OCI-LY7 (cell line): Measurements from ENCODE around the gene SPATA2L. TPM values are rescaled to one million over a fixed set of nuclear protein-coding genes. Genes with fewer than 3 reads are reported as not detected.

Experiments used
- BruUV-seq: library from RNA; stranded (reverse); fragments of 400-500 nt; replicated peaks from 2 replicates; lab custom pipeline; 2021; lab: Mats Ljungman, UMichigan
- CTCF ChIA-PET: fragments of 300-600 bp; sonication (Branson Sonifier 250); formaldehyde crosslinking; loops from one replicate; lab custom pipeline; 2022; ENCODE audit warnings: antibody characterized with exemption; ENCODE audit not compliant: unreplicated experiment; lab: Charles Lee
- POLR2A ChIA-PET: fragments of 300-600 bp; sonication (Branson Sonifier 250); formaldehyde crosslinking; loops from one replicate; lab custom pipeline; 2022; ENCODE audit warnings: antibody characterized with exemption; lab: Charles Lee
- DNase-seq: peaks from one replicate; pipeline ENCODE4 v3.0.0-alpha.2; 2015; ENCODE audit warnings: low spot score
- H2AFZ ChIP-seq: fragments of 200-600 bp; sonication (generic), shearing (Covaris generic); 2 replicates; pipeline ENCODE4 v1.6.1; 2014; ENCODE audit warnings: mild to moderate bottlenecking, antibody characterized with exemption, low read length, moderate library complexity
- H3K27ac ChIP-seq: fragments of 200-600 bp; sonication (generic); 2 replicates; pipeline ENCODE4 v1.5.1; 2014; ENCODE audit warnings: mixed run types, low read depth, mild to moderate bottlenecking, moderate library complexity, low read length, inconsistent platforms; ENCODE audit not compliant: poor library complexity, severe bottlenecking
- H3K36me3 ChIP-seq: fragments of 200-600 bp; sonication (generic); 2 replicates; pipeline ENCODE4 v1.6.1; 2014; ENCODE audit warnings: mild to moderate bottlenecking, antibody characterized with exemption, low read length, moderate library complexity, mixed read lengths; ENCODE audit not compliant: insufficient read depth
- H3K4me1 ChIP-seq: fragments of 200-600 bp; sonication (generic); 2 replicates; pipeline ENCODE4 v1.5.1; 2014; ENCODE audit warnings: mild to moderate bottlenecking, low read length; ENCODE audit not compliant: insufficient read depth, poor library complexity, severe bottlenecking
- H3K4me2 ChIP-seq: fragments of 200-600 bp; sonication (generic); 2 replicates; pipeline ENCODE4 v1.6.1; 2014; ENCODE audit warnings: mild to moderate bottlenecking, low read length
- H3K4me3 ChIP-seq: fragments of 200-600 bp; sonication (generic); 2 replicates; pipeline ENCODE4 v1.5.1; 2014; ENCODE audit warnings: mild to moderate bottlenecking, low read depth, low read length; ENCODE audit not compliant: poor library complexity, severe bottlenecking
- H3K79me2 ChIP-seq: fragments of 200-600 bp; sonication (generic); 2 replicates; pipeline ENCODE4 v1.6.1; 2016; ENCODE audit warnings: low read depth, mild to moderate bottlenecking, low read length, moderate library complexity, mixed read lengths; ENCODE audit not compliant: insufficient read depth
- H3K9me2 ChIP-seq: fragments of 200-600 bp; sonication (generic); 2 replicates; pipeline ENCODE4 v1.6.1; 2016; ENCODE audit warnings: mild to moderate bottlenecking, low read length, mixed read lengths; ENCODE audit not compliant: insufficient read depth
- H3K9me3 ChIP-seq: fragments of 200-600 bp; sonication (generic); 2 replicates; pipeline ENCODE4 v1.6.1; 2014; ENCODE audit warnings: mild to moderate bottlenecking, mixed run types, low read length, mixed read lengths
- H4K20me1 ChIP-seq: fragments of 200-600 bp; sonication (generic); 2 replicates; pipeline ENCODE4 v1.6.1; 2014; ENCODE audit warnings: mild to moderate bottlenecking, antibody characterized with exemption, low read length, moderate library complexity, mixed read lengths; ENCODE audit not compliant: insufficient read depth
- EZH2phosphoT487 ChIP-seq: fragments of 200-600 bp; sonication (generic); IDR thresholded peaks from 2 replicates; pipeline ENCODE4 v1.6.1; 2018; ENCODE audit warnings: low read depth, borderline replicate concordance, mild to moderate bottlenecking, mixed run types, antibody characterized with exemption, low read length, moderate library complexity, mixed read lengths
- intact Hi-C: fragments of 100-400 bp; cut with micrococcal nuclease; formaldehyde crosslinking; loops from one replicate; pipeline ENCODE4 v1.10.0; 2022; ENCODE audit not compliant: unreplicated experiment
- total RNA-seq, 2 experiments: library from RNA; depleted of rRNA in 1 of 2; stranded (reverse); fragments of >200 nt in 1 of 2; shearing (Covaris generic) in 1 of 2; gene quantifications; 2 replicates each; pipeline ENCODE4 v1.2.3, GENCODE V29; 2014 to 2022
- TF ChIP-seq, protein P1 (sequence below): fragments of 200-600 bp; sonication (generic); conservative IDR thresholded peaks from 2 replicates; pipeline ENCODE4 v1.5.1; 2014; ENCODE audit warnings: mild to moderate bottlenecking, antibody characterized with exemption, low read length, moderate library complexity, mixed read lengths

SPATA2L gene
- total RNA-seq, 2 experiments from 2014 or later = 7.2 to 13.1 TPM

DNA sequence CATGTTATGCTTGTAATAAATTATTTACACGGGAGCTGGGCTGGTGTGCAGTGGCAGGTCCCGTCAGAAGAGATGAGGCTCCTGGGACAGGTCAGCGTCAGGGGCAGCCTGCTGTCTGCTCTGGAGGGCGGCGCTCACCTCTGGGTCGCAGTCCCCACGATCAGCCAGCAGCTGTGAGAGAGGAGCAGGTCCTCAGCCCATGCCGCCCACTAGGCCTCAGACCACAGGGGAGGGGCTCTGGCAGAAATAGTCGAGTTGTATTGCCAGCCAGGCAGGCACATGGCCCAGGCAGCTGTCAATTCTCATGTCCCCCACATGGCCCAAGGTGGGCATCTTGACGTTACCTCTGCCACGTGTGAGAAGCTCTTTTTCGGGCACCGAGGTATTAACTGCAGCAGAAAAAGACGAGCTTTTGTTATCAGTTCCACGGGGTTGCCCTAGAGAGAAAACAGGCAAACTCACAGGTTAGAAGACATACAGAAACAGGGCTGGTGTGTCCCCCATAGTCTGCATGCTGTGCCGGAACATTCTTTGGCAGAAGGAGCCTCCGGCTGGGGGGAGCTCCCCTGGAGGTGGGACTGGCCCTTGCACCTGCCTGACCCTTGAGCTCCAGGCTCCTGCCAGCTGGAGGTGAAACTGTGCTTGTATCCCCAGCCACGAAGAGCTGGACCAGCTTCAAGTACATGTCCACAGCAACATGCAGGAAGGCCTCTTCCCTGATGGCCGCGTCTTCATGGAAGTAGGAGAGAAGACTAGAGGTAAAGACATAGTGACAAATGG, 37.2 kb upstream of the SPATA2L start:
- Histone ChIP-seq H3K9me3 (no peaks in the 10 kb centered on the region), H3K4me3 (no peak overlapping the region), H3K4me2 (no peak overlapping the region), H3K9me2 (no peaks in the 10 kb centered on the region), H3K27ac (no peak overlapping the region), H3K36me3 (peaks cover 100% of the 10 kb centered on the region), H3K4me1 (no peaks in the 10 kb centered on the region), H3K79me2 (no peaks in the 10 kb centered on the region), H2AFZ (no peak overlapping the region), H4K20me1 (no peaks in the 10 kb centered on the region)
- DNase-seq = no peak
- BruUV-seq = no TSS peak
- TF ChIP-seq, protein P1, sequence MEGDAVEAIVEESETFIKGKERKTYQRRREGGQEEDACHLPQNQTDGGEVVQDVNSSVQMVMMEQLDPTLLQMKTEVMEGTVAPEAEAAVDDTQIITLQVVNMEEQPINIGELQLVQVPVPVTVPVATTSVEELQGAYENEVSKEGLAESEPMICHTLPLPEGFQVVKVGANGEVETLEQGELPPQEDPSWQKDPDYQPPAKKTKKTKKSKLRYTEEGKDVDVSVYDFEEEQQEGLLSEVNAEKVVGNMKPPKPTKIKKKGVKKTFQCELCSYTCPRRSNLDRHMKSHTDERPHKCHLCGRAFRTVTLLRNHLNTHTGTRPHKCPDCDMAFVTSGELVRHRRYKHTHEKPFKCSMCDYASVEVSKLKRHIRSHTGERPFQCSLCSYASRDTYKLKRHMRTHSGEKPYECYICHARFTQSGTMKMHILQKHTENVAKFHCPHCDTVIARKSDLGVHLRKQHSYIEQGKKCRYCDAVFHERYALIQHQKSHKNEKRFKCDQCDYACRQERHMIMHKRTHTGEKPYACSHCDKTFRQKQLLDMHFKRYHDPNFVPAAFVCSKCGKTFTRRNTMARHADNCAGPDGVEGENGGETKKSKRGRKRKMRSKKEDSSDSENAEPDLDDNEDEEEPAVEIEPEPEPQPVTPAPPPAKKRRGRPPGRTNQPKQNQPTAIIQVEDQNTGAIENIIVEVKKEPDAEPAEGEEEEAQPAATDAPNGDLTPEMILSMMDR = no peak
- no peak for TF ChIP-seq EZH2phosphoT487
- POLR2A ChIA-PET = interaction anchor here (0.6 kb wide), 1 partner anchor 23 kb away, joined by 3 read pairs; no protein-coding TSS in a partner anchor
- intact Hi-C loops = no loop called here
- CTCF ChIA-PET = no interaction called here

DNA sequence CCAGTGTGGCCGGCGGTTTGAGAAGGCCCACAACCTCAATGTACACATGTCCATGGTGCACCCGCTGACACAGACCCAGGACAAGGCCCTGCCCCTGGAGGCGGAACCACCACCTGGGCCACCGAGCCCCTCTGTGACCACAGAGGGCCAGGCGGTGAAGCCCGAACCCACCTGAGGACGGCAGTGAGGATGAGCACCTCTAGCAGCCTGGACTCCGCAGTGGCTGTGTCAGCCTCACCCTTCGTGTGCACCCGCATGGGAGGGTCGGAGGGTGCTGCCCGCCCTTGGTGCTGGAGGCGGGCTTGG, 36.5 kb upstream of the SPATA2L start:
- Histone ChIP-seq H3K27ac (no peak overlapping the region), H3K4me1 (no peaks in the 10 kb centered on the region), H3K4me2 (no peak overlapping the region), H3K9me3 (no peaks in the 10 kb centered on the region), H3K9me2 (no peaks in the 10 kb centered on the region), H2AFZ (no peak overlapping the region), H3K36me3 (peaks cover 100% of the 10 kb centered on the region), H3K79me2 (no peaks in the 10 kb centered on the region), H4K20me1 (no peaks in the 10 kb centered on the region), H3K4me3 (no peak overlapping the region)
- TF ChIP-seq, protein P1 = no peak
- TF ChIP-seq EZH2phosphoT487 = no peak
- no TSS peak for BruUV-seq
- POLR2A ChIA-PET = no interaction called here
- no peak for DNase-seq
- CTCF ChIA-PET = no interaction called here
- intact Hi-C loops = no loop called here
